Smooth muscle cell (in vitro differentiated cells): Measurements from ENCODE around the gene NFASC. TPM values are rescaled to one million over a fixed set of nuclear protein-coding genes. Genes with fewer than 3 reads are reported as not detected.

Source experiments
- DNase-seq: peaks from one replicate; lab custom pipeline; 2025; ENCODE audit not compliant: unreplicated experiment; lab: John Stamatoyannopoulos, UW
- H2AFZ ChIP-seq: fragments of 200-600 bp; sonication (generic); 2 replicates; pipeline ENCODE4 v1.6.0; 2016; ENCODE audit warnings: antibody characterized with exemption, low read depth, mild to moderate bottlenecking
- H3F3A ChIP-seq: fragments of 200-600 bp; sonication (generic); 2 replicates; pipeline ENCODE4 v1.6.0; 2017; ENCODE audit warnings: antibody characterized with exemption, low read depth
- H3K27ac ChIP-seq: fragments of 200-600 bp; sonication (generic); 2 replicates; pipeline ENCODE4 v1.5.1; 2016; ENCODE audit warnings: low read depth, mild to moderate bottlenecking
- H3K27me3 ChIP-seq: fragments of 200-600 bp; sonication (generic); 2 replicates; pipeline ENCODE4 v1.6.1; 2016; ENCODE audit warnings: low read depth, mild to moderate bottlenecking
- H3K36me3 ChIP-seq: fragments of 200-600 bp; sonication (generic); 2 replicates; pipeline ENCODE4 v1.5.1; 2016; ENCODE audit warnings: low read depth
- H3K4me1 ChIP-seq: fragments of 200-600 bp; sonication (generic); 2 replicates; pipeline ENCODE4 v1.5.1; 2016; ENCODE audit warnings: low read depth
- H3K4me2 ChIP-seq: fragments of 200-600 bp; sonication (generic); 2 replicates; pipeline ENCODE4 v1.6.0; 2016; ENCODE audit warnings: mild to moderate bottlenecking
- H3K4me3 ChIP-seq: fragments of 200-600 bp; sonication (generic); 2 replicates; pipeline ENCODE4 v1.5.1; 2016; ENCODE audit warnings: mild to moderate bottlenecking
- H3K79me2 ChIP-seq: fragments of 200-600 bp; sonication (generic); 2 replicates; pipeline ENCODE4 v1.6.0; 2016; ENCODE audit warnings: low read depth, mild to moderate bottlenecking
- H3K9ac ChIP-seq: fragments of 200-600 bp; sonication (generic); 2 replicates; pipeline ENCODE4 v1.6.0; 2016; ENCODE audit warnings: low read depth
- H3K9me3 ChIP-seq: fragments of 200-600 bp; sonication (generic); replicated peaks from 2 replicates; pipeline ENCODE4 v1.5.1; 2016; ENCODE audit warnings: low read depth
- H4K20me1 ChIP-seq: fragments of 200-600 bp; sonication (generic); 2 replicates; pipeline ENCODE4 v1.6.0; 2016; ENCODE audit warnings: low read depth
- CTCF ChIP-seq: fragments of 200-600 bp; sonication (generic); IDR thresholded peaks from 2 replicates; pipeline ENCODE4 v1.5.1; 2017; ENCODE audit warnings: borderline replicate concordance, mild to moderate bottlenecking, antibody characterized with exemption; ENCODE audit not compliant: insufficient read depth, poor library complexity, severe bottlenecking
- WGBS: methylation state at CpG from one replicate; pipeline ENCODE4 v1.1.7; 2016; ENCODE audit warnings: low lambda C conversion rate; 5-methylcytosine and 5-hydroxymethylcytosine counted together
- polyA plus RNA-seq: library from polyadenylated mRNA; unstranded; fragments of >200 nt; fragmentation: Nextera tagmentation; extraction: Ambion mirVana; gene quantifications from 2 replicates; pipeline ENCODE4 v1.2.1, GENCODE V29; 2016
- total RNA-seq: library from RNA; depleted of rRNA; stranded (reverse); fragments of >200 nt; gene quantifications from 2 replicates; pipeline ENCODE4 v1.2.3, GENCODE V29; 2014

Gene NFASC
- total and polyA plus RNA-seq, 2 experiments from 2014 or later = 0.09 to 0.63 TPM

GRCh38 chr1:205061227-205061626 lies 190.6 kb downstream of the NFASC start:
- no peak overlapping the region for H3K27ac ChIP-seq
- no peaks in the 10 kb centered on the region for H3K4me1 ChIP-seq
- no peak overlapping the region for H3K4me3 ChIP-seq
- H3K27me3 ChIP-seq = no peaks in the 10 kb centered on the region
- DNase-seq = no peak
- no peak overlapping the region for H3K4me2 ChIP-seq
- no peaks in the 10 kb centered on the region for H3K79me2 ChIP-seq
- no peak overlapping the region for H2AFZ ChIP-seq
- H4K20me1 ChIP-seq = no peaks in the 10 kb centered on the region
- no peaks in the 10 kb centered on the region for H3F3A ChIP-seq
- WGBS = 80% methylated on average over 14 of the region's 14 CpGs
- H3K9ac ChIP-seq = no peak overlapping the region
- no peaks in the 10 kb centered on the region for H3K36me3 ChIP-seq
- no peaks in the 10 kb centered on the region for H3K9me3 ChIP-seq
- no peak for TF ChIP-seq CTCF

DNA sequence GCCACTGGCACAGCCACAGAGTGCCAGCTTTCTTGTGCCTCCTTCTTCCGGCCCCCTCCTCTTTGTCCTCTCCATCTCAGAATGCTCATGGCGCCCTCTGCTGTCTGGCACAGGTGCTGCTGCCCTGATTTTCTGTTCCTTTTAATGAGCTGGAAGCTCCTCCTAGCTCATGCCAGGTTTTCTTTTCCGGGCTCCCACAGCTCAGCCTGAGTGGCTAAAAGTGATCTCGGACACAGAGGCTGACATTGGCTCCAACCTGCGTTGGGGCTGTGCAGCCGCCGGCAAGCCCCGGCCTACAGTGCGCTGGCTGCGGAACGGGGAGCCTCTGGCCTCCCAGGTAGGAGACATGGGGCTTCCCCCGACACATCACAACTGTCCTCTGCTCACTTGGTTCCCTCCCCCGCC lies 191.0 kb downstream of the NFASC start:
- H2AFZ ChIP-seq = peak overlapping the region; percentile 60

GRCh38 chr1:205062319-205062718 lies 191.7 kb downstream of the NFASC start:
- no peak for TF ChIP-seq CTCF
- H3K4me3 ChIP-seq = no peak overlapping the region

More for the DNA sequence above, 191.0 kb downstream of the NFASC start:
- Histone ChIP-seq H3K36me3 (no peaks in the 10 kb centered on the region), H3K4me1 (no peaks in the 10 kb centered on the region), H3K9ac (no peak overlapping the region), H3K79me2 (no peaks in the 10 kb centered on the region), H4K20me1 (no peaks in the 10 kb centered on the region), H3K4me2 (peak overlapping the region; percentile 69), H3K27me3 (no peaks in the 10 kb centered on the region), H3K4me3 (no peak overlapping the region), H3F3A (no peaks in the 10 kb centered on the region), H3K27ac (no peak overlapping the region), H3K9me3 (no peaks in the 10 kb centered on the region)
- TF ChIP-seq CTCF = peak; percentile 83
- 34% methylated on average over 11 of the region's 13 CpGs for WGBS
- DNase-seq = peak; percentile 40

GRCh38 chr1:205062895-205063294 lies 192.2 kb downstream of the NFASC start:
- Histone ChIP-seq H3K9me3 (no peaks in the 10 kb centered on the region), H3F3A (no peaks in the 10 kb centered on the region), H3K36me3 (no peaks in the 10 kb centered on the region), H3K4me3 (no peak overlapping the region), H3K9ac (no peak overlapping the region), H3K79me2 (no peaks in the 10 kb centered on the region), H2AFZ (no peak overlapping the region), H4K20me1 (no peaks in the 10 kb centered on the region), H3K27me3 (no peaks in the 10 kb centered on the region), H3K27ac (no peak overlapping the region), H3K4me2 (no peak overlapping the region), H3K4me1 (no peaks in the 10 kb centered on the region)
- TF ChIP-seq CTCF = no peak
- 89% methylated on average over 3 of the region's 3 CpGs for WGBS
- no peak for DNase-seq

More at GRCh38 chr1:205062319-205062718, 191.7 kb downstream of the NFASC start:
- Histone ChIP-seq H3K4me1 (no peaks in the 10 kb centered on the region), H3K9ac (no peak overlapping the region), H4K20me1 (no peaks in the 10 kb centered on the region), H3K27ac (no peak overlapping the region), H3F3A (no peaks in the 10 kb centered on the region), H3K79me2 (no peaks in the 10 kb centered on the region), H3K36me3 (no peaks in the 10 kb centered on the region), H3K4me2 (no peak overlapping the region), H3K9me3 (no peaks in the 10 kb centered on the region), H2AFZ (no peak overlapping the region), H3K27me3 (no peaks in the 10 kb centered on the region)
- WGBS = 93% methylated on average over 8 of the region's 8 CpGs
- no peak for DNase-seq
